ENCODE measurements around the gene NCOA1. TPM values are rescaled to one million over a fixed set of nuclear protein-coding genes. Genes with fewer than 3 reads are reported as not detected.
"Not testable (repeated sequence)": the region's sequence is repeated elsewhere in the genome, so short reads cannot be mapped to it uniquely, and the experiment has no call there.

NCOA1 gene
- total RNA-seq, 2 experiments from 2014 or later, result 23.6 to 24.7 TPM

- H3K9me3 Mint-ChIP-seq, result no peaks in the 10 kb centered on the region
- peaks cover 1% of the 10 kb centered on the region for H3K27me3 Mint-ChIP-seq
- POLR2A ChIA-PET, result interaction anchor here (0.6 to 2.0 kb wide), 11 partner anchors 10 to 867 kb away, joined by 3 to 14 read pairs (median 3); partner anchors contain the start of genes ITSN2 and NCOA1
- peak within 1 kb of the TSS; percentile 100 for H3K27ac Mint-ChIP-seq
- peak within 1 kb of the TSS; percentile 96 for H3K4me3 Mint-ChIP-seq
- peak; percentile 94 for DNase-seq
- peaks cover 35% of the 10 kb centered on the region for H3K36me3 Mint-ChIP-seq
- ATAC-seq (ENCODE audit: low read depth), result peak; percentile 97
- H3K4me1 Mint-ChIP-seq, result peaks cover 33% of the 10 kb centered on the region
These were observed 302.1 kb downstream of the NCOA1 start, which contains the start of the genes CENPO and PTRHD1 for GRCh38 chr2:24792874-24793760. CENPO (plus strand) TSS chr2:24793425; CDS start chr2:24793920, 495 bp downstream. PTRHD1 (minus strand) TSS chr2:24793391; CDS start chr2:24793377, 14 bp downstream.

GRCh38 chr2:24793761-24794435 lies 302.8 kb downstream of the NCOA1 start:
- POLR2A ChIA-PET, result interaction anchor here (0.8 to 2.0 kb wide), 6 partner anchors 18 to 868 kb away, joined by 3 to 14 read pairs (median 4); partner anchors contain the start of genes ITSN2 and NCOA1
- H3K27me3 Mint-ChIP-seq, result no peaks in the 10 kb centered on the region
- peaks cover 37% of the 10 kb centered on the region for H3K36me3 Mint-ChIP-seq
- peak overlapping the region; percentile 96 for H3K4me3 Mint-ChIP-seq
- ATAC-seq (ENCODE audit: low read depth) (no peak), DNase-seq (peak; percentile 33)
- no peaks in the 10 kb centered on the region for H3K9me3 Mint-ChIP-seq
- peaks cover 34% of the 10 kb centered on the region for H3K4me1 Mint-ChIP-seq
- peak overlapping the region; percentile 100 for H3K27ac Mint-ChIP-seq

- peaks cover 4% of the 10 kb centered on the region for H3K9me3 Mint-ChIP-seq
- no peak overlapping the region for H3K4me3 Mint-ChIP-seq
- peaks cover 31% of the 10 kb centered on the region for H3K4me1 Mint-ChIP-seq
- DNase-seq (no peak), ATAC-seq (ENCODE audit: low read depth) (no peak)
- no peak overlapping the region for H3K27ac Mint-ChIP-seq
- peaks cover 63% of the 10 kb centered on the region for H3K36me3 Mint-ChIP-seq
- no peaks in the 10 kb centered on the region for H3K27me3 Mint-ChIP-seq
- POLR2A ChIA-PET, result no interaction called here
These were observed 306.6 kb downstream of the NCOA1 start for GRCh38 chr2:24797644-24798043.

- DNase-seq; H3K9me3 Mint-ChIP-seq; H3K4me3 Mint-ChIP-seq; H3K27me3 Mint-ChIP-seq; POLR2A ChIA-PET; ATAC-seq (ENCODE audit: low read depth); H3K27ac Mint-ChIP-seq: not testable (repeated sequence)
- Mint-ChIP-seq H3K4me1 (peaks cover 23% of the 10 kb centered on the region), H3K36me3 (peaks cover 74% of the 10 kb centered on the region)
These were observed 309.4 kb downstream of the NCOA1 start for GRCh38 chr2:24800487-24800886.

GRCh38 chr2:24805811-24806660 lies 315.0 kb downstream of the NCOA1 start:
- POLR2A ChIA-PET; H3K9me3 Mint-ChIP-seq; H3K4me3 Mint-ChIP-seq; DNase-seq; ATAC-seq (ENCODE audit: low read depth); H3K27ac Mint-ChIP-seq; H3K27me3 Mint-ChIP-seq: not testable (repeated sequence)
- H3K4me1 Mint-ChIP-seq, result peaks cover 12% of the 10 kb centered on the region
- peaks cover 49% of the 10 kb centered on the region for H3K36me3 Mint-ChIP-seq

GRCh38 chr2:24806661-24807036 lies 315.6 kb downstream of the NCOA1 start:
- H3K27me3 Mint-ChIP-seq, result no peaks in the 10 kb centered on the region
- no peak overlapping the region for H3K4me3 Mint-ChIP-seq
- peaks cover 48% of the 10 kb centered on the region for H3K36me3 Mint-ChIP-seq
- no peak overlapping the region for H3K27ac Mint-ChIP-seq
- peaks cover 12% of the 10 kb centered on the region for H3K4me1 Mint-ChIP-seq
- no peak for ATAC-seq (ENCODE audit: low read depth)
- peaks cover 2% of the 10 kb centered on the region for H3K9me3 Mint-ChIP-seq
- DNase-seq, result no peak
- POLR2A ChIA-PET, result no interaction called here

GRCh38 chr2:24809316-24810007 lies 318.4 kb downstream of the NCOA1 start:
- Mint-ChIP-seq H3K9me3 (peaks cover 2% of the 10 kb centered on the region), H3K36me3 (peaks cover 45% of the 10 kb centered on the region), H3K27me3 (no peaks in the 10 kb centered on the region), H3K27ac (peak overlapping the region; percentile 23), H3K4me3 (no peak overlapping the region), H3K4me1 (peaks cover 4% of the 10 kb centered on the region)
- DNase-seq (no peak), ATAC-seq (ENCODE audit: low read depth) (no peak)
- POLR2A ChIA-PET, result no interaction called here

GRCh38 chr2:24813691-24814137 lies 322.7 kb downstream of the NCOA1 start:
- H3K27ac Mint-ChIP-seq, result no peak overlapping the region
- H3K4me3 Mint-ChIP-seq, result no peak overlapping the region
- ATAC-seq (ENCODE audit: low read depth) (no peak), DNase-seq (no peak)
- H3K36me3 Mint-ChIP-seq, result peaks cover 39% of the 10 kb centered on the region
- POLR2A ChIA-PET, result no interaction called here
- no peaks in the 10 kb centered on the region for H3K27me3 Mint-ChIP-seq
- peaks cover 5% of the 10 kb centered on the region for H3K4me1 Mint-ChIP-seq
- H3K9me3 Mint-ChIP-seq, result no peaks in the 10 kb centered on the region

- Mint-ChIP-seq H3K4me1 (peaks cover 4% of the 10 kb centered on the region), H3K4me3 (no peak overlapping the region), H3K27ac (no peak overlapping the region), H3K9me3 (no peaks in the 10 kb centered on the region), H3K27me3 (no peaks in the 10 kb centered on the region), H3K36me3 (peaks cover 39% of the 10 kb centered on the region)
- DNase-seq (no peak), ATAC-seq (ENCODE audit: low read depth) (no peak)
- POLR2A ChIA-PET, result interaction anchor here (0.6 to 1.5 kb wide), 3 partner anchors 22 to 186 kb away, joined by 3 to 5 read pairs (median 4); partner anchors contain the start of genes CENPO and PTRHD1
These were observed 323.5 kb downstream of the NCOA1 start for GRCh38 chr2:24814516-24814915.

GRCh38 chr2:24815171-24815570 lies 324.1 kb downstream of the NCOA1 start:
- Mint-ChIP-seq H3K27me3 (no peaks in the 10 kb centered on the region), H3K4me1 (peaks cover 4% of the 10 kb centered on the region), H3K9me3 (no peaks in the 10 kb centered on the region), H3K36me3 (peaks cover 39% of the 10 kb centered on the region), H3K4me3 (no peak overlapping the region), H3K27ac (no peak overlapping the region)
- POLR2A ChIA-PET, result interaction anchor here (0.6 to 1.5 kb wide), 3 partner anchors 22 to 187 kb away, joined by 4 to 5 read pairs (median 5); partner anchors contain the start of genes CENPO and PTRHD1
- DNase-seq, result no peak
- no peak for ATAC-seq (ENCODE audit: low read depth)

GRCh38 chr2:24816404-24816803 lies 325.4 kb downstream of the NCOA1 start:
- no peak overlapping the region for H3K4me3 Mint-ChIP-seq
- no peak for ATAC-seq (ENCODE audit: low read depth)

GRCh38 chr2:24816884-24817283 lies 325.8 kb downstream of the NCOA1 start:
- Mint-ChIP-seq H3K4me3 (no peak overlapping the region), H3K4me1 (peaks cover 4% of the 10 kb centered on the region), H3K9me3 (no peaks in the 10 kb centered on the region), H3K27me3 (no peaks in the 10 kb centered on the region), H3K27ac (no peak overlapping the region), H3K36me3 (peaks cover 34% of the 10 kb centered on the region)
- DNase-seq (no peak), ATAC-seq (ENCODE audit: low read depth) (no peak)
- POLR2A ChIA-PET, result no interaction called here

More at GRCh38 chr2:24816404-24816803, 325.4 kb downstream of the NCOA1 start:
- Mint-ChIP-seq H3K4me1 (peaks cover 4% of the 10 kb centered on the region), H3K9me3 (no peaks in the 10 kb centered on the region), H3K36me3 (peaks cover 37% of the 10 kb centered on the region), H3K27me3 (no peaks in the 10 kb centered on the region), H3K27ac (no peak overlapping the region)
- no peak for DNase-seq
- POLR2A ChIA-PET, result no interaction called here

All from activated naive CD8-positive, alpha-beta T cell treated with anti-CD3 and anti-CD28 coated beads, Interleukin-2, amount 10 ng/mL, durations not matched to agents 7 days and 5 days (primary cell).